Measurements from ENCODE around the gene MIOX.

MIOX gene

GRCh38 chr22:50455201-50455600 is 31.5 kb upstream of the MIOX start:
- DNase-seq, result no peak

- DNase-seq, result no peak
These were observed 30.6 kb upstream of the MIOX start for GRCh38 chr22:50456026-50456425.

GRCh38 chr22:50456466-50457234 is 30.0 kb upstream of the MIOX start:
- DNase-seq, result no peak

GRCh38 chr22:50459016-50459415 is 27.6 kb upstream of the MIOX start:
- no peak for DNase-seq

- no peak for DNase-seq
These were observed 27.0 kb upstream of the MIOX start for GRCh38 chr22:50459496-50460140.

GRCh38 chr22:50460938-50461337 is 25.7 kb upstream of the MIOX start:
- DNase-seq, result no peak

GRCh38 chr22:50461536-50461935 is 25.1 kb upstream of the MIOX start:
- DNase-seq, result no peak

GRCh38 chr22:50461979-50462540 is 24.6 kb upstream of the MIOX start:
- DNase-seq, result no peak

GRCh38 chr22:50463188-50463900 is 23.3 kb upstream of the MIOX start:
- no peak for DNase-seq

GRCh38 chr22:50464451-50464850 is 22.2 kb upstream of the MIOX start:
- no peak for DNase-seq

- DNase-seq, result no peak
These were observed 21.4 kb upstream of the MIOX start for GRCh38 chr22:50465066-50465930.

GRCh38 chr22:50467341-50467740 is 19.3 kb upstream of the MIOX start:
- no peak for DNase-seq

- DNase-seq, result no peak
These were observed 18.8 kb upstream of the MIOX start for GRCh38 chr22:50467773-50468440.

GRCh38 chr22:50468626-50469025 is 18.0 kb upstream of the MIOX start:
- DNase-seq, result no peak

- peak in 1 of 2 experiments; percentile 27 for DNase-seq
These were observed 17.0 kb upstream of the MIOX start for GRCh38 chr22:50469377-50470305.

- DNase-seq, result no peak
These were observed 16.2 kb upstream of the MIOX start for GRCh38 chr22:50470491-50470890.

- DNase-seq, result no peak
These were observed 15.3 kb upstream of the MIOX start for GRCh38 chr22:50471197-50471847.

GRCh38 chr22:50471962-50472361 is 14.7 kb upstream of the MIOX start:
- no peak for DNase-seq

- no peak for DNase-seq
These were observed 13.6 kb upstream of the MIOX start for GRCh38 chr22:50473088-50473487.

All from NCI-H187 (cell line).